Measurements from ENCODE around the gene AVPR2. TPM values are rescaled to one million over a fixed set of nuclear protein-coding genes. Genes with fewer than 3 reads are reported as not detected.

The AVPR2 gene
- total and polyA plus RNA-seq, 2 donors (not counting 1 experiment from before 2014, with no cell fraction given): not detected

DNA sequence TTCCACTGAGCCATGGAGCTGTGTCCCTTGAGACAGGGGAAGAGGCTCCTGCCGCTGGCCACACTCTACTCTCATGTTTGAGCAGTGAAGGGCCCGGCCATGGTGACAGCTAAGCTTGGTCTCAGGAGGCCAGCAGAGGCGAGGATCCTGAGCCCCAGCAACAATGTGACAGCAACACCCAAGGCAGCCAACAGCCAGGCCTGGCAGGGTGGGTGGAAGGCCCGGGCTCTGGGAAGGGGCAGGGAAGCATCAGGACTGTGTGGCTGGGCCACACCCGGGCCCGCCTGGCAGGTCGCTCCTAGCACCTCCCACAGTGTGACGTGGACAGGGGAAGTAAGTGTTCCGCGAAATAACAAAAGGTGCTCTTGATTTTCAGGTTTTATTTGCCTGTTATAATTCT is 43.3 kb upstream of the AVPR2 start:
- Histone ChIP-seq H3K9me3 (ENCODE audit: control insufficient read depth, insufficient read depth, low read depth, low read length) (no peaks in the 10 kb centered on the region), H2AFZ (ENCODE audit: low read length) (no peak overlapping the region), H3K27ac (ENCODE audit: insufficient read depth, low read length) (no peak overlapping the region), H3K79me2 (ENCODE audit: control insufficient read depth, insufficient read depth, low read length) (no peaks in the 10 kb centered on the region), H3K27me3 (ENCODE audit: control insufficient read depth, insufficient read depth, low read length) (no peaks in the 10 kb centered on the region), H3K36me3 (ENCODE audit: control insufficient read depth, insufficient read depth, low read length) (no peaks in the 10 kb centered on the region), H3K4me1 (ENCODE audit: control insufficient read depth, extremely low read depth, insufficient read depth, low read length) (no peaks in the 10 kb centered on the region), H3K9ac (ENCODE audit: insufficient read depth, low read length) (no peak overlapping the region), H3K4me3 (replicated peaks in 1 of 4; ENCODE audit: control extremely low read depth in 1 of 4, insufficient read depth in 1 of 4, low read depth in 3 of 4, low read length in 4 of 4) (no peak overlapping the region), H3K4me2 (ENCODE audit: extremely low read depth, insufficient read depth, low read length) (no peak overlapping the region), H4K20me1 (ENCODE audit: control insufficient read depth, extremely low read depth, insufficient read depth, low read length) (no peaks in the 10 kb centered on the region)
- DNase-seq (ENCODE audit: low read depth in 2 of 2): no peak
- TF ChIP-seq, protein P1, sequence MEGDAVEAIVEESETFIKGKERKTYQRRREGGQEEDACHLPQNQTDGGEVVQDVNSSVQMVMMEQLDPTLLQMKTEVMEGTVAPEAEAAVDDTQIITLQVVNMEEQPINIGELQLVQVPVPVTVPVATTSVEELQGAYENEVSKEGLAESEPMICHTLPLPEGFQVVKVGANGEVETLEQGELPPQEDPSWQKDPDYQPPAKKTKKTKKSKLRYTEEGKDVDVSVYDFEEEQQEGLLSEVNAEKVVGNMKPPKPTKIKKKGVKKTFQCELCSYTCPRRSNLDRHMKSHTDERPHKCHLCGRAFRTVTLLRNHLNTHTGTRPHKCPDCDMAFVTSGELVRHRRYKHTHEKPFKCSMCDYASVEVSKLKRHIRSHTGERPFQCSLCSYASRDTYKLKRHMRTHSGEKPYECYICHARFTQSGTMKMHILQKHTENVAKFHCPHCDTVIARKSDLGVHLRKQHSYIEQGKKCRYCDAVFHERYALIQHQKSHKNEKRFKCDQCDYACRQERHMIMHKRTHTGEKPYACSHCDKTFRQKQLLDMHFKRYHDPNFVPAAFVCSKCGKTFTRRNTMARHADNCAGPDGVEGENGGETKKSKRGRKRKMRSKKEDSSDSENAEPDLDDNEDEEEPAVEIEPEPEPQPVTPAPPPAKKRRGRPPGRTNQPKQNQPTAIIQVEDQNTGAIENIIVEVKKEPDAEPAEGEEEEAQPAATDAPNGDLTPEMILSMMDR (conservative IDR thresholded peaks at IDR 0.05 in 1 of 2, IDR thresholded peaks at IDR 0.05 in 1 of 2; ENCODE audit: low read depth in 1 of 2, low read length in 2 of 2): no peak
- no peak for TF ChIP-seq EZH2 (IDR thresholded peaks at IDR 0.05; ENCODE audit: low read length, missing control alignments)

DNA sequence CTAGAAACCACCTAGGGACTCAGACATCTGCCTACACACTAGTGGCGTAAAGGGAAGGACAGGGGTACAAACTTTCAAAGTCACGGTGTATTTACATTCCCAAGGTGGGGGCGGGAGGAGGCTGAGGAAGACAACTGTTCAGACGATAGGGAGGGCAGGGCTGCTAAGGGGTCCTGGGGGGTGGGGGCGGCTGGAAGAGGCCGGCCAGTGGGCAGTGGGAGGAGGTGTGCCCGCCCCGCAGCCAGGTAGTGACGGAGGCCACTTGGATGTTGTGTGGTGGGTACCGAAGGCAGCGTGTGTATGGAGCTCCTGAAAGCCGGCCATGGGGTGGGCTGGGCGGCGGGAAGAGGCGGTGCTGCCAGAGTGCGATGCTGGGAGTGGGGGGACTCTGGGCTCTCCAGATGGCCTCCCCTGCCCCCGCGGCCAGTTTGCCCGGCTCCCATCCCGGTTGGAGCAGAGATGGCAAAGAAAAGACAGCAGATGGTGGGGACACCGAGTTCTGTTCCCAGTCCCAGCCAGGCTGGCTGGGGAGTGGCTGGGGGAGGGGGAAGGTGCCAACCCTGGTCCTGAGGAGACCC is 42.7 kb upstream of the AVPR2 start:
- no peak overlapping the region for H3K4me2 ChIP-seq (ENCODE audit: extremely low read depth, insufficient read depth, low read length)
- H3K27ac ChIP-seq (ENCODE audit: insufficient read depth, low read length): no peak overlapping the region
- no peaks in the 10 kb centered on the region for H3K27me3 ChIP-seq (ENCODE audit: control insufficient read depth, insufficient read depth, low read length)
- H3K4me1 ChIP-seq (ENCODE audit: control insufficient read depth, extremely low read depth, insufficient read depth, low read length): no peaks in the 10 kb centered on the region
- no peaks in the 10 kb centered on the region for H3K79me2 ChIP-seq (ENCODE audit: control insufficient read depth, insufficient read depth, low read length)
- DNase-seq (ENCODE audit: low read depth in 2 of 2): no peak
- no peaks in the 10 kb centered on the region for H4K20me1 ChIP-seq (ENCODE audit: control insufficient read depth, extremely low read depth, insufficient read depth, low read length)
- no peak overlapping the region for H3K4me3 ChIP-seq (replicated peaks in 1 of 4; ENCODE audit: control extremely low read depth in 1 of 4, insufficient read depth in 1 of 4, low read depth in 3 of 4, low read length in 4 of 4)
- H3K36me3 ChIP-seq (ENCODE audit: control insufficient read depth, insufficient read depth, low read length): no peaks in the 10 kb centered on the region
- no peak overlapping the region for H2AFZ ChIP-seq (ENCODE audit: low read length)
- H3K9me3 ChIP-seq (ENCODE audit: control insufficient read depth, insufficient read depth, low read depth, low read length): no peaks in the 10 kb centered on the region
- H3K9ac ChIP-seq (ENCODE audit: insufficient read depth, low read length): no peak overlapping the region
- TF ChIP-seq, protein P1 (conservative IDR thresholded peaks at IDR 0.05 in 1 of 2, IDR thresholded peaks at IDR 0.05 in 1 of 2; ENCODE audit: low read depth in 1 of 2, low read length in 2 of 2): no peak
- no peak for TF ChIP-seq EZH2 (IDR thresholded peaks at IDR 0.05; ENCODE audit: low read length, missing control alignments)

DNA sequence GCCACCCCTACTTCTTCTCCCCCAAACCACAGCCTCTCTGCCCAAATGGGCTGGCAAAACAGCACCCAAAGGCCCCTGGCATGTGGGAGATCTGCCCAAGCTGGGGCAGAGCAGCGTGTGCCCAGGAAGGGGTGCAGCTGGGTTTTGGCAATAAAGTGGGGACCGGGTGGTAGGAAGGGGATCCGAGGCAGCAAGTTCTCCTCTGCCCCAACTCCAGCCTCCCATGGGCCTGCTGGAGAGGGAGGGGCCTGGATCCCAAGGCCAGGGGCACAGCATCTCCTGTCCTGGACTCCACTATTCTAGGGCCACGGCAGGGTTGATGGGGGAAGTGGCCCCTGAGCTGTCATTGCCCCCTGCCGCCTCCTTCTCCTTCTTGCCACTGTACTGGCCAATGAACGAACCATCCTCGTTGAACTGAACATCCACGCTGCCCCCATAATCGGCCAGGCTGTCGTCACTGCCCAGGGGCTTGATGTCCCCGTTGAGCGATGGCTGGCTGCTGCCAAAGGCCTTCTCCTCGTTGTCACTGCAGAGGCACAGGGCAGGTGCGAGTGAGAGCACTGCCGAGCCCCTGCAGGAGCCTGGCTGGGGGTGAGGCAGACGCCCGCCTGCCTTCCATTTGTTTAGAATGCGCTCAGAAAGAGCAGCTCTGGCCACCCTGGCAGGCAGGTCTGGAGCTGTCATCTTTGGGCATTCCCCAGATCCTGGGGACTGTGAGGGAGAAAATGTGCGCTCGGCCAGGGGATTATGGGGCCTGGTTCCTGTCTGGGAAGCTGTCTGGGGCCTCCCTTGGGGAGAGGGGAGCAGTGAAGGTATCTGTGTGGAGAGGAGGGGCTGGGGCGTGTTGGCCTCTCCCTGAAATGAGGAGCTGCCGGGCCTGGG is 41.9 kb upstream of the AVPR2 start:
- Histone ChIP-seq H3K79me2 (ENCODE audit: control insufficient read depth, insufficient read depth, low read length) (no peaks in the 10 kb centered on the region), H3K4me2 (ENCODE audit: extremely low read depth, insufficient read depth, low read length) (no peak overlapping the region), H3K9ac (ENCODE audit: insufficient read depth, low read length) (no peak overlapping the region), H3K9me3 (ENCODE audit: control insufficient read depth, insufficient read depth, low read depth, low read length) (no peaks in the 10 kb centered on the region), H2AFZ (ENCODE audit: low read length) (no peak overlapping the region), H3K27ac (ENCODE audit: insufficient read depth, low read length) (no peak overlapping the region), H4K20me1 (ENCODE audit: control insufficient read depth, extremely low read depth, insufficient read depth, low read length) (no peaks in the 10 kb centered on the region), H3K4me3 (replicated peaks in 1 of 4; ENCODE audit: control extremely low read depth in 1 of 4, insufficient read depth in 1 of 4, low read depth in 3 of 4, low read length in 4 of 4) (no peak overlapping the region), H3K36me3 (ENCODE audit: control insufficient read depth, insufficient read depth, low read length) (no peaks in the 10 kb centered on the region), H3K4me1 (ENCODE audit: control insufficient read depth, extremely low read depth, insufficient read depth, low read length) (no peaks in the 10 kb centered on the region), H3K27me3 (ENCODE audit: control insufficient read depth, insufficient read depth, low read length) (no peaks in the 10 kb centered on the region)
- TF ChIP-seq, protein P1 (conservative IDR thresholded peaks at IDR 0.05 in 1 of 2, IDR thresholded peaks at IDR 0.05 in 1 of 2; ENCODE audit: low read depth in 1 of 2, low read length in 2 of 2): no peak
- TF ChIP-seq EZH2 (IDR thresholded peaks at IDR 0.05; ENCODE audit: low read length, missing control alignments): no peak
- no peak for DNase-seq (ENCODE audit: low read depth in 2 of 2)

Data from fibroblast of lung (primary cell).